HUDEP-2 (cell line): ENCODE data around the gene DEAF1.
A peak's percentile ranks its signal among the peaks of the same experiment; 100 is the strongest.
"Not testable (repeated sequence)": the region's sequence is repeated elsewhere in the genome, so short reads cannot be mapped to it uniquely, and the experiment has no call there.

Experiments used
- DNase-seq, 76 experiments: peaks; one replicate each; lab custom pipeline; 2025; ENCODE audit not compliant: unreplicated experiment in 76 of 76; lab: John Stamatoyannopoulos, UW

DEAF1 gene

GRCh38 chr11:694563-695287 is at the start of gene DEAF1:
Gene DEAF1, minus strand, starts transcription at chr11:695222. Its CDS starts 175 bp downstream, at chr11:695047.
- DNase-seq = peak in 74 of 76 experiments; percentile 46 to 99 (median 97)

- no peak for DNase-seq
Measured at GRCh38 chr11:742571-743201, 47.7 kb upstream of the DEAF1 start.

GRCh38 chr11:742156-742546 is 47.1 kb upstream of the DEAF1 start:
- DNase-seq = no peak

- not testable (repeated sequence) for DNase-seq
Measured at GRCh38 chr11:737899-738298, 42.9 kb upstream of the DEAF1 start.

GRCh38 chr11:737366-737765 is 42.3 kb upstream of the DEAF1 start:
- no peak for DNase-seq

- DNase-seq = not testable (repeated sequence)
Measured at GRCh38 chr11:734541-734940, 39.5 kb upstream of the DEAF1 start.

GRCh38 chr11:733072-733471 is 38.0 kb upstream of the DEAF1 start:
- DNase-seq = no peak

- DNase-seq = no peak
Measured at GRCh38 chr11:729492-730074, 34.6 kb upstream of the DEAF1 start.

GRCh38 chr11:728901-729491 is 34.0 kb upstream of the DEAF1 start:
- DNase-seq = no peak

GRCh38 chr11:727859-728748 is 33.1 kb upstream of the DEAF1 start:
- DNase-seq = peak in 66 of 76 experiments; percentile 8 to 86 (median 61)

- no peak for DNase-seq
Measured at GRCh38 chr11:727281-727701, 32.3 kb upstream of the DEAF1 start.

- peak in 13 of 76 experiments; percentile 19 to 62 (median 32) for DNase-seq
Measured at GRCh38 chr11:726278-727220, 31.5 kb upstream of the DEAF1 start.

GRCh38 chr11:725624-726202 is 30.7 kb upstream of the DEAF1 start:
- no peak for DNase-seq

GRCh38 chr11:724778-725386 is 29.9 kb upstream of the DEAF1 start:
- DNase-seq = no peak

- peak in 8 of 76 experiments; percentile 16 to 51 (median 35) for DNase-seq
Measured at GRCh38 chr11:724049-724777, 29.2 kb upstream of the DEAF1 start.

GRCh38 chr11:723120-723883 is 28.3 kb upstream of the DEAF1 start:
- DNase-seq = peak in 23 of 76 experiments; percentile 7 to 55 (median 23)

GRCh38 chr11:722346-722811 is 27.4 kb upstream of the DEAF1 start:
- no peak for DNase-seq
